GM21381 (cell line): ENCODE measurements around the gene LAG3.
A peak's percentile ranks its signal among the peaks of the same experiment; 100 is the strongest.
"Not testable (repeated sequence)": the region's sequence is repeated elsewhere in the genome, so short reads cannot be mapped to it uniquely, and the experiment has no call there.

Experiments
- ATAC-seq: cut with Tn5 transposase; IDR thresholded peaks from one replicate; pipeline ENCODE4 v1.9.1; 2021; ENCODE audit warnings: mild to moderate bottlenecking, moderate library complexity; ENCODE audit not compliant: unreplicated experiment

The LAG3 gene

DNA sequence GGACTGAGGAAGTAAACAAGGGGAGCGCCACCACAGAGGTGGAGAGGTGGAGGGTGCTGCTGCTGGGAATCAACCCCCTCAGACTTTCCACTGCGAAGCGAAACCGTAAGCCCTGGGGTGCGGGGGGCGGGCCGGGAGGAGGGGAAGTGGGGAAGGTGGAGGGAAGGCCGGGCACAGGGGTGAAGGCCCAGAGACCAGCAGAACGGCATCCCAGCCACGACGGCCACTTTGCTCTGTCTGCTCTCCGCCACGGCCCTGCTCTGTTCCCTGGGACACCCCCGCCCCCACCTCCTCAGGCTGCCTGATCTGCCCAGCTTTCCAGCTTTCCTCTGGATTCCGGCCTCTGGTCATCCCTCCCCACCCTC, at the start of gene LAG3:
LAG3 (plus strand) TSS at position 190 of the 365 bp plus-strand sequence. CDS start 333 bp downstream, outside the sequence.
- ATAC-seq = no peak

DNA sequence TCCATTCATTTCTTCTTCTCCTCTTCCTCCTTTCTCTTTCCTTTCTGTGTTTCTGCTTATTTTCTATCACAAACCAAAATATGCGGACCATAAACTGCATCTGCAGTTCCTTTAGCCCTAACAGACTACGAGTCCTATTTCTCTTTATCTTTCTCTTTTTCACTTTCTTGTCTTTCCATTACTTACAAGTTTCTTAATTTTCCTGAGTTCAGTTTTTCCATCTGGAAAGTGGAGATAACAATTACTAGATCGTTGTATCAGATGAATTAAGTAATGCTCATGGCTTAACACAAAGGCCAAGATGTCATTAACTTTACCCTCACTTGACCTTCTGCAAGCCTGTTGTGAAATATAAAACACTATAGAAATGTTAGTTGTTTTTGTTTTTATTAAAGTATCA, 49.5 kb upstream of the LAG3 start:
- ATAC-seq = no peak

DNA sequence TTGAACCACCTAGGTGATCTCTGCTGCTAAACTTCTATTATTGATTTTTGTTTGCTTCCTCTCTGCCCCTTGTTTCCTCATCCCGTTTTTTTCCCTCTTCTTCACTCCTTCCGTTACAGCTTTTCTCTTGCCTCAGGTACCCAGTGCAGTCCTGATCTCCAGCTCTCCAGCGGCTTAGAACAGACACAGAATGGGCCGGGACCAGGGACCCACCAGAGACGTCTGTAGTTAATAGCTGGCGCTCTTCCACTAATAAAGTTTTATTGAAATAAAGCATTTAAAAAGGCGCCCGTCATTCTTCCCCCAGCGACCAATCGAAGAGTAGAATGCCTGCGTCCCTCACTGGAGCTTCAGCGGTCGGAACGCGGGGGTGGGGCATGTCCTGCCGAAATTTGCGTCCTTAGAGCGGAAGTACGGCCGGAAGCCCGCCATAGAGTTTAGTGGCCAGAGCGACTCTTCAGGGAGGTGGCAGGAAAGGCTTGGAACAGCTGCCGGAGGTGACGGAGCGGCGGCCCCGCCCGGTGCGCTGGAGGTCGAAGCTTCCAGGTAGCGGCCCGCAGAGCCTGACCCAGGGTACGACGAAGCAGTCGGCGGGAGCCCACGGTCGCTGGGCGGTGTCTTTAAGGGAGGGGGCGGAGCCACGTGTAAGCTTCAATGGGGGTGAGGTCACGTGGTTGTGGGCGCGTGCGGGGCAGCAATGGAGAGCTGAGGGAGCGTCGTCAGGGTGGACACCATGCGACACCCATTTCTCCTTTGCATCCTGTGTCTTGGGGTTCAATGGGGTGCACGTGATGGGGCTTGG, 48.5 kb upstream of the LAG3 start, which contains the start of gene COPS7A:
COPS7A (plus strand) TSS at position 440 of the 802 bp plus-strand sequence. CDS start 611 bp downstream, outside the sequence.
- ATAC-seq = peak; percentile 91

DNA sequence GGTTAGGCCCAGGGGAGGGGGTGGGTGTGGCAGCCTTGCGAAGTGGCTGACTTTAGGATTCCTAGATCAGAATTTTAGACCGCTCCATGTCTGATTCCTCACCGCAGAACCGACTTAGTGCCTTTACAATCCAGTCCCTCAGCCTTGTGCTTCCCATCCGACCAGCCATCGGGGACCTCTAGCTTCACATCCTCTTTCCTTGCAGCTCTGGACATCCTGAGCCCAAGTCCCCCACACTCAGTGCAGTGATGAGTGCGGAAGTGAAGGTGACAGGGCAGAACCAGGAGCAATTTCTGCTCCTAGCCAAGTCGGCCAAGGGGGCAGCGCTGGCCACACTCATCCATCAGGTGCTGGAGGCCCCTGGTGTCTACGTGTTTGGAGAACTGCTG, 47.9 kb upstream of the LAG3 start:
- peak; percentile 12 for ATAC-seq

DNA sequence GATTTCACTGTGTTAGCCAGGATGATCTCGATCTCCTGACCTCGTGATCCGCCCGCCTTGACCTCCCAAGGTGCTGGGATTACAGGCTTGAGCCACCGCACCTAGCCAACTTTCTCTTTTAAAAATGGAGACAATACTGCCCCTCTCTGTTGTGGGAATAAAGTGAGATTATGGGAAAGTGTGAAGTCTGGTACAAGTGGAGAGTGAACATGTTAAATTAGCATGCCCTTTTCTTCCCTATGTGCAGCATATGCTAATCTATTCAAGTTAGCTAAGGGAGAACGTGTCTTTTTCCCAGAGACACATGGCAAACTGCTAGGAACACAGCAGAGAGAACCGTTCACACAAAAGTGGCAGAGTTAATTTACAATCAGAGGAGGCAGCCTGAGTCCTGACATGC, 47.0 kb upstream of the LAG3 start:
- ATAC-seq = no peak

DNA sequence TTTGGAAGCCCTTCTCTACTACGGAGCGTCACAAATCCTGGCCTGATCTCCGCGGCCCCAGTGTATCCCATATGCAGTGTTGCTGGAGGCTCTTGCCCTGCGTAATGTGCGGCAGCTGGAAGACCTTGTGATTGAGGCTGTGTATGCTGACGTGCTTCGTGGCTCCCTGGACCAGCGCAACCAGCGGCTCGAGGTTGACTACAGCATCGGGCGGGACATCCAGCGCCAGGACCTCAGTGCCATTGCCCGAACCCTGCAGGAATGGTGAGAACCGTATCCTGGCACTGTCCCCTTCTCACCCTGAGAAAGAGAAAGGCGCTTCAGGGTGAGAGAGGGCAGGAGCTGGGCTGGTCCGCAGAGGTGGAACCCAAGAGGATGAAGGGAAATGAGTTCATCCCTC, 43.1 kb upstream of the LAG3 start:
- ATAC-seq = no peak

DNA sequence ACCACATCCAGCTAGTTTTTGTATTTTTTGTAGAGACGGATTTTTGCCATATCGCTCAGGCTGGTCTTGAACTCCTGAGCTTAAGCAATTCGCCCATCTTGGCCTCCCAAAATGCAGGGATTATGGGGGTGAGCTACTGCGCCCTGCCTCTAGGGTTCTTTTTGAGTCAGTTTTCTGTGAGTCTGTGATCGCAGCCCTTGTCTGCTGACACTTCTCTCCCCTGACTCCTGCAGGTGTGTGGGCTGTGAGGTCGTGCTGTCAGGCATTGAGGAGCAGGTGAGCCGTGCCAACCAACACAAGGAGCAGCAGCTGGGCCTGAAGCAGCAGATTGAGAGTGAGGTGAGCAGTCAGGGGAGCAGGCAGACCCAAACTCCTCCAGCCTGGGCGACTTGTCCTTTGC, 42.2 kb upstream of the LAG3 start:
- ATAC-seq = no peak

DNA sequence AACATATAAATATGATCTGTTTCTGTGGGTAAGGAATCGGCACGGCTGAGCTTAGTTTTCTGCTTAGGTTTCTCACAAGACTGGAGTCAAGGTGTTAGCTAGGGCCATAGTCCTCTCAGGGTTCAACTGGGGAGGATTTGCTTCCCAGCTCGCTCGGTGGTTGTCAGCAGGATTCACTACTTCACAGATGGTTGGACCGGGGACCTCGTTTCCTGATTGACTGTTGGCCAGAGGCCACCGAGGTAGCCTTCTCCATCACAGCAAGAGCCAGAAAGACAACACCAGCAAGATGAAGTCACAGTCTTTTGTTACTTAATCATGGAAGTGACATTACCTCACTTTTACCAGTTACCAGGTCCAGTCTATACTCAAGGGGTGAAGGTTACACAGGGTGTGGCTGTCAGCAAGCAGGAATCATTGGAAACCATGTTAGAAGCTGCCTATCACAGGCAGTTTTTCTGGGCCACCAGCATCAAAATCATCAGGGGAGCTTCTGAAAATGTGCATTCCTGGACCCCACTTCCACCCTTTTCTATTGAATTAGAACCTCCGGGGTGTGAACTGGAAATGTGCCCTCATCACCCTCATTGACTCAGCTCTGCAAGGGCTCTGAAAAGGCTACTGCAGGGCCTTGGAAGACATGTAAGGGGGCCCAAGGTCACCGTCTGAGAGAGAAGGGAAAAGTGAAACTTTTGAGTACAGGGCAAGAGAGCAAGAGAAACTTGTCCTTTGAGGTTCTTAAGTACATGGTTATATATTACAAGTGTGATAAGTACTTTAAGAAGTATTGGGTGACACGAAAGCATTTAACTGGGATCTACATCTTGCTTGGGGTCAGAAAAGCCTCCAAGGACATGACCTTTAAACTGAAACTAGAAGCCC, 37.6 kb upstream of the LAG3 start:
- no peak for ATAC-seq

DNA sequence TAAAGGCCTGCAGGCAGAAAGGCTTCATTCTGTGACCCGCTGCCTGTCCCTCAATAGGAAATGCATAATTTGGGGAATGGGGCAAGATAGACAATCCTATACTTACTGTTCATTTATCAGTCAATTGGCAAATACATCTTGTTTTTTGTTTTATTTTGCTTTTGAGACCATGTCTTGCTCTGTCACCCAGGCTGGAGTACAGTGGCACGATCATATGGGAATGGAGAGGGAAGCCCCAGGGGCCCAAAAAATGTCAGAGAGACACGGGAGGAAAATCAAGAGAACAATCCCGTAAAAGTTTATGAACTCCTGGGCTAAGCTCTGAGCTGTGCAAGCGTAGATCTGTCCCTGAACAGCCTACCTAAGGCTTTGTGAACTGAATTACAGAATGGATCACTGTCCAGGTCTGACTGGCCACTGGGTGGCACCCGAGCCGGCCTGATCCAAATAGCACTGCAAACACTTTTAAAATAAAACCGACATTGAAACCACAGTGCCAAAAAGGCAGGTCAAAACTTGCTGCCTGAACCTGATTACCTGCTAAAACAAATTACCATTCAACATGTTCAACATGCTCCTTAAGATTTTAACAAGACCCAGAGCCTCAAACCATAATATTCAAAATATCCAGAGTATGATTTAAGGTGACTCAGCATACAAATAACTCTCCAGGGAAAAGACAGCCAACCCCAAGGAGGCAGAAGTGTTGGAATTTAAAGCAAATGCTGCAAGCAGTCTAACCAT, 36.7 kb upstream of the LAG3 start:
- no peak for ATAC-seq

DNA sequence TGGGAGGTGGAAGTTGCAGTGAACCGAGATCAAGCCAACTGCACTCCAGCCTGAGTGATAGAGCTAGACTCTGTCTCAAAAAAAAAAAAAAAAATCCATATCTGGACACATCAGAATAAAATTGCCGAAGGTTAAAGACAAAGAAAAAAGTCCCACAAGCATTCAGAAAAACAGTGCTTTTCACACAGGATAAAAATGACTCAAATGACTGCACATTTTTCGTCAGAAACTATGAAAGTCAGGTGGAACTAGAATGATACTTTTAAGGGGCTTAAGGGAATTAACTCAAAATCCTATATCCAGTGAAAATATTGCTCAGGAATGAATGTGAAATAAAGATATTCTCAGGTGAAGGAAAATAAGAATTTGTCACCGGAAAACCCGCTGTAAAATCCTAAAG, 35.6 kb upstream of the LAG3 start:
- no peak for ATAC-seq

DNA sequence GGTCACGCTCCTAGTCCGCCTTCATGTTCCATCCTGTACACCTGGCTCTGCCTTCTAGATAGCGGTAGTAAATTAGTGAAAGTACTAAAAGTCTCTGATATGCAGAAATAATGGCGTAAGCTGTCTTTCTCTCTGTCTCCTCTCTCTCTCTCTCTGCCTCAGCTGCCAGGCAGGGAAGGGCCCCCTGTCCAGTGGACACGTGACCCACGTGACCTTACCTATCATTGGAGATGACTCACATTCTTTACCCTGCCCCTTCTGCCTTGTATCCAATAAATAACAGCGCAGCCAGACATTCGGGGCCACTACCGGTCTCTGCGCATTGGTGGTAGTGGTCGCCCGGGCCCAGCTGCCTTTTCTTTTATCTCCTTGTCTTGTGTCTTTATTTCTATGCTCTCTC, 30.2 kb upstream of the LAG3 start:
- not testable (repeated sequence) for ATAC-seq

DNA sequence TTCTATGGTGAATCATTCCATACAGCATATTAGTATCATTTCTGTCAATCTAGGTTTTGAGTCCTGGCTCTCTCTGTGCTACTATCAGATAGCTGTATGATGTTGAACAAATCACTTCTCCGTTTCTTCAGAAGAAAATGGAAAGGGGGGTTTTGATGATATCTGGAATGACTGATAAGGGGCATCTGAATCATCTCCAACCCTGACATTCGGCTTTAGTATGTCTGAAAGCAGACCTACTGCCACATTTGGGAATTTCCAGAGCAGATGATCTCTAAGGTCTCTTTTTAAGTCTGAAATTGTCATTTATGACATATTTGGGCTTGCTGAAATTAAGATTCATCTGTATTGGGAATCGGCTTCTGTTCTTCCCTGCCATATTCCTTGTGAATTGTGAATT, 29.5 kb upstream of the LAG3 start:
- ATAC-seq = no peak

DNA sequence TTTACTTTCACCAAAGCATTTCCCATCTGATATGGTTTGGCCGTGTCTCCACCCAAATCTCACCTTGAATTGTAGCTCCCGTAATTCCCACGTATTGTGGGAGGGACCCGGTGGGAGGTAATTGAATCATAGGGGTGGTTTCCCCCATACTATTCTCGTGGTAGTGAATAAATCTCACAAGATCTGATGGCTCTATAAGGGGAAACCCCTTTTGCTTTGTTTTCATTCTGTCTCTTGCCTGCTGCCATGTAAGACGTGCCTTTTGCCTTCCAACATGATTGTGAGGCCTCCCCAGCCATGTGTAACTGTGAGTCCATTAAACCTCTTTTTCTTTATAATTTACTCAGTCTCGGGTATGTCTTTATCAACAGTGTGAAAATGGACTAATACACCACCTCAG, 29.0 kb upstream of the LAG3 start:
- ATAC-seq = not testable (repeated sequence)

DNA sequence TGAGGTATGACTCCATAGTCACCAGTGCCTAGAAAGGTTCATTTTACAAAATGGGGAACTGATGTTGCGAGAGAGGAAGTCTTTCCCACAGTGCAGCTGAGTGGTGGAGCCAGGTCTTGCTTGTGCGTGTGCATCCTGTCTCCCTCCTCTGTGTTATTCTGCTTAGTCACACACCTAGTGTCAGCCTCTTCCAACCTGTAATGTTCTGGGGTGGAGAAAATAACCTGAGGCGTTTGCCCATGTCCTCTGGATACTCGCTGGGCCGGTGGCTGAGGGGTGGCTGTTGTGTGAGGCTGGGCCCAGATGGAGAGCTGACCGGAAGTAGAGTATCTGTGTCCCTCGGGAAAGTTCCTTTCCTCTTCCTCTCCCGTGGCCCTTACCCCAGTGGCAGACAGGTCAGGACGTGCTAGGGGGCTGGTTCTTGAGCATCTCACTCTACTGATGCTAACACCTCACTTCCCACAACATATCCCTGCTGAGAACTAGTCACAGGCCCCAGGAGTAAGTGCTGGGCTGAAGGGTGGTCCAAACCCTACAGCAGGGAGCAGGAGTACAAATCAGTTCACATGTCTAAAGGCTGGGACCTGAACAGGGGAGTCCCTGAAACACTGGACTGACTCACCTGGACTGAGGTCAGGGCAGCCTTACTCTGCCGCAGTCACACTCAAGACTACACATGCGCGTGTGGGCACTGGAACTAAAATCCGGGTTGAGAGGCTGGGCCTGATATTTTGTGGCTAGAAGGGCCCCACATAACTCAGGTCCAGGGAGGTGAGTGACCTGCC, 26.4 kb upstream of the LAG3 start:
- ATAC-seq = no peak

DNA sequence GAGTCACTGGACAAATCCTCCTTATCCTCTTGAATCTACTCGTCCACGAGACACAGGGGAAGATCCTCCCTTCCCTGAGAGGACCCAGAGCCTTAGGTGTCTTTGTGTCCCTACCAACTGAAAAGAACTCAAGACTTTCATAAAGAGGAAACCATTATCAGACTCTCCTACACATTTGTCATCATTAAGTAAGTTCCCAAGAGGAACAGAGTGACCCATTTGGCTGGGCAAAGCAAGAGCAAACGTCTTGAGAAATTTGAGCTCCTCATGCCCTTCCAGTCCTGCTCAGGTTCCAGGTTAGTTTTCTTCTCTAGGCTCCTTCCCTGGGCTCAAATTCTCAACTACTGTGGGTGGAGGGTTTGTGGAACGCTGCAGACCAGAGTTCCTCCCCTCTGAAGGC, 25.1 kb upstream of the LAG3 start:
- ATAC-seq = no peak

DNA sequence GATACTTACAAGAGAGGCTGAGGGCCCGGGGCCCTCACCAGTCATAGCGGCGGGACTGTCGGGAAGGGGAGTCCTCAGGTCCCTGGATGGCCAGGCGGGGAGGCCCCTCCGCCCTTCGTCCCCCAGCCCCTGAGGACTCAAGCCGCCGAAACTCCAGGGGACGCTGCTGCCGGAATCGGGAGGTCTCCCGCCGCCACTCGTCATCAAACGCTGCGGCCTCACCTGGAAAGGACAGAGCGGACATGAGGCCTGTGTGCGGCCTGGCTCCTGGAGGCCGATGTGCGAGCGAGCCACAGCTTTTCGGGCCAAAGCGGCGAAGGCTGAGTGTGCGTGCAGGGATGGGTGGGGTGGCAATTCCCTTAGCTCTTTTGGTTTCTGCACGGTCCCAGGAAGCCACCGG, 23.6 kb upstream of the LAG3 start:
- ATAC-seq = no peak

DNA sequence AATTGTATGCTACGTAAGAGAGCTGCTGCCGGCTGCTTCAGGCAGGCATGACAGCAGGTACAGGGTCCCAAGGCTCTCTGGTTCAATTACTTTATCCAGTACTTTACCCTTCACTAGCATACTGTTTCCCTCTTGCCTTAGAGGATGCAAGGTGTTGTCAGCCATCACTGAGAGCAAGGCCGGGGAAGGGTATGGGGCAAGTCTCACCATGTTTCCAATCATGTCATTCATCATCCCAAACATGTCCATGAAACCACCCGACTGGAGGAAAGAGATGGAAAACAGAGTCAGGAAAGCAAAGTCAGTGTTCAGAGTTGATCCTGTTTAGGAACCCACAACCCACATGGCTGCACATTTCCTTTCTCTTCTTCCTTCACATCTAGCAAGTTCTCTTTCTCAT, 21.8 kb upstream of the LAG3 start:
- no peak for ATAC-seq

DNA sequence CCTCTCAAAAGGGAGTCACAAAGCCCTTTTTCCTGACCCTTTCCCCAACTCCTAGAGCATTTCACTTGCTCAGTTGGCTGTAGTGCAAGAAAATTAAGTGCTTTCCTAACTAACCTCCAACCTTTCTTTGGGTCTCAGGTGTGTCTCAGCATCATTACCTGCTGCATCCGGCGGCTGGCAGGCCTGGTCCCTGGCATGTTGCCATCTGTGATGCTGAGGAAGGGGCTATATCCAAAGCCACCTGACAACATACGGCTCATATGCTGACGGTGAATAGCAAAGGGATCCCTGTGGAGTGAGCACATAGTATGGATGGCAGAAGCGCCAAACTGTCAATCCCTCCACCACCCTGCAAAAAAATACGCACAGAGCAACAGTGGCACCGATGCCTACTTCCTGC, 20.6 kb upstream of the LAG3 start:
- no peak for ATAC-seq

DNA sequence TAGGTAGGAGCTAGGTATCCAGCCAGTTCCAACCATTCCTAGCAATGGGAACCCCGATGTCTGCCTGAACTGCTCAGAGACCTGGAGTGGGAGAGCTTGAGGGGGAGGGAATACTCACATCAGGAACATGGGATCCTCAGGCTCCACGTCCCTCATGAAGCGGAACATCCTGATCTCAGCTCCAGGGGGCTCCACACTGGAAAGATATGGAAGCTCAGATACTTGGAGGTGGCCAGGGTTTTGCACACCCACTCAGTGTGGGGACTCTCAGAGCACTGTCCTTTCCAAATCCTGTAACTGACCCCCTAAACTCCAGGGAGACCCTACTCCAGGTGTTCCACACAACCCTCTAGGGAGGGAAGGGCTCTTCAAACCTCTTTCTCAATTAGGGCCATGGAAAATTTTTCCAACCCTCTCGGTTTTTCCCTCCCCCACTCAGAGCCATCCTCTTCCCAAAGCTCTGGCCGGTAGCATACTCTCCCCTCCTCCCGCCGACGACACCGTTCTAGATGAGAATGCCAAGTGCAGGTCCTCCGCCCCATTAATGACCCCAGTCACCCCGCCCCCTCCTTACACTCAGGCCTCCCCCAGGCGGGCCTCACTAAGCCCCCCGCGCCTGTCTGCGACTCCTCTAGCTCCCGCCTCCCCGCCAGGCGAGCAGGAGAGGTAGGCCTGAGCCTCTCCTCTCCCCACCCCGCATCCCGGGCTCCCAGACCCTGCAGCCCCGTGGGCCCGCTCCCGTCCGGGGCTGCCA, 20.0 kb upstream of the LAG3 start:
- ATAC-seq = no peak
